ENCODE measurements around the gene TBX19.

The TBX19 gene

GRCh38 chr1:168279253-168279652, 1.4 kb upstream of the TBX19 start:
- no peaks in the 10 kb centered on the region for H3K4me1 ChIP-seq (ENCODE audit: control insufficient read depth, insufficient read depth, low read length, unreplicated experiment)
- no peak overlapping the region for H2AFZ ChIP-seq (ENCODE audit: low read length, unreplicated experiment)
- H3K36me3 ChIP-seq (ENCODE audit: insufficient read depth, low read length), result no peaks in the 10 kb centered on the region
- no peaks in the 10 kb centered on the region for H3K79me2 ChIP-seq (ENCODE audit: control insufficient read depth, insufficient read depth, low read length, unreplicated experiment)
- H3K27me3 ChIP-seq (ENCODE audit: insufficient read depth, low read length), result no peaks in the 10 kb centered on the region
- H3K27ac ChIP-seq (ENCODE audit: low read depth, low read length), result no peak overlapping the region
- no peak overlapping the region for H3K4me3 ChIP-seq (ENCODE audit: low read depth, low read length)

DNA sequence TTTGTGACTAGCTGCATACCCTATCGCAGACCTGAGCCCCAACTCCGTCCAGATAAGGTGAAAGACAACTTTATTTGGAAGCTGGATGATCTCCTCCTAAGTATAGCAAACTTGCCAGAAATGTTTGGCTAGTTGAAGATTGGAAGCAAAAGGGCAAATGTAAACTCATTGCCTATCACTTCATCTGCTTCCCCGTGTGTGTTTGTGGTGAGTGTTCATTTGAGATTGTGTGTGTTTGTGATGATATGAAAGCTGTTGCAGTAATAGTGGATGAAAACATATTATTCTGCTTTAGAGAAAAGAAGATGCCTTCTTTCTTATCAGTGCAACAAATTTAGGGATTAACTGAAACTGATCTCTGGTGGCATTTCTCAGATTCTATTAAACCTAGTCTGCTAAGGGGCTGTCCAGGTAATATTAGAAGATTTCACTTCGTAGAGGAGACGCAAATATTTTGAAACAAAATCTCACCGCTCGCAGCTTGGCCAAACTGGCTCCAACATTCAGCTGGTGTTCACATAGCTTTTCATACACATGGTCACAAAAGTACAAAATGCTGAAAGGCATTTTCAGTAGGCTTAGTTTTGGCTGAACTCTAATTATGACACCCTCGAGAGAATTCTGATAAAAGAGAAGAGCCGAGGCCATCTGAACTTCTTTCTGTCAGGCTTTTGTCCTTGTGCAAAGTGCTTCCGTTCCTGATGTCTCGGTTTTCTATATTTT, 1.1 kb downstream of the TBX19 start:
- Histone ChIP-seq H3K27ac (ENCODE audit: low read depth, low read length) (no peak overlapping the region), H3K27me3 (ENCODE audit: insufficient read depth, low read length) (no peaks in the 10 kb centered on the region), H3K36me3 (ENCODE audit: insufficient read depth, low read length) (no peaks in the 10 kb centered on the region), H3K4me1 (ENCODE audit: control insufficient read depth, insufficient read depth, low read length, unreplicated experiment) (peaks cover 3% of the 10 kb centered on the region), H3K4me3 (ENCODE audit: low read depth, low read length) (no peak overlapping the region), H3K79me2 (ENCODE audit: control insufficient read depth, insufficient read depth, low read length, unreplicated experiment) (no peaks in the 10 kb centered on the region), H2AFZ (ENCODE audit: low read length, unreplicated experiment) (no peak overlapping the region)

DNA sequence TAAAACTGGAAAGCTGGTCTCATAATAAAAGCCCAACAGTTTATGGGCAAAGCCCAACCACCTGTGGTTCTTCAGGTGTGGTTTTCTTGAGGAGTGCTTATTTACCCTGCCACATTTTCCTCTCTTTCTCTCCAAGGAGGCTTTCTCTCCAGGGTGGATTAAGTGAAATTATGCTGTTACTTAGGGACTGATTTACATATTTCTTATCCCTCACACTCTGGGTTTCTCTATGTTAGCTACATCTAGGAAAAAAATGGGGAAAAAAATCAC, 4.8 kb downstream of the TBX19 start:
- Histone ChIP-seq H3K4me1 (ENCODE audit: control insufficient read depth, insufficient read depth, low read length, unreplicated experiment) (peaks cover 10% of the 10 kb centered on the region), H3K27me3 (ENCODE audit: insufficient read depth, low read length) (no peaks in the 10 kb centered on the region), H3K4me3 (ENCODE audit: low read depth, low read length) (no peak overlapping the region), H3K27ac (ENCODE audit: low read depth, low read length) (no peak overlapping the region), H3K79me2 (ENCODE audit: control insufficient read depth, insufficient read depth, low read length, unreplicated experiment) (no peaks in the 10 kb centered on the region), H2AFZ (ENCODE audit: low read length, unreplicated experiment) (no peak overlapping the region), H3K36me3 (ENCODE audit: insufficient read depth, low read length) (no peaks in the 10 kb centered on the region)

DNA sequence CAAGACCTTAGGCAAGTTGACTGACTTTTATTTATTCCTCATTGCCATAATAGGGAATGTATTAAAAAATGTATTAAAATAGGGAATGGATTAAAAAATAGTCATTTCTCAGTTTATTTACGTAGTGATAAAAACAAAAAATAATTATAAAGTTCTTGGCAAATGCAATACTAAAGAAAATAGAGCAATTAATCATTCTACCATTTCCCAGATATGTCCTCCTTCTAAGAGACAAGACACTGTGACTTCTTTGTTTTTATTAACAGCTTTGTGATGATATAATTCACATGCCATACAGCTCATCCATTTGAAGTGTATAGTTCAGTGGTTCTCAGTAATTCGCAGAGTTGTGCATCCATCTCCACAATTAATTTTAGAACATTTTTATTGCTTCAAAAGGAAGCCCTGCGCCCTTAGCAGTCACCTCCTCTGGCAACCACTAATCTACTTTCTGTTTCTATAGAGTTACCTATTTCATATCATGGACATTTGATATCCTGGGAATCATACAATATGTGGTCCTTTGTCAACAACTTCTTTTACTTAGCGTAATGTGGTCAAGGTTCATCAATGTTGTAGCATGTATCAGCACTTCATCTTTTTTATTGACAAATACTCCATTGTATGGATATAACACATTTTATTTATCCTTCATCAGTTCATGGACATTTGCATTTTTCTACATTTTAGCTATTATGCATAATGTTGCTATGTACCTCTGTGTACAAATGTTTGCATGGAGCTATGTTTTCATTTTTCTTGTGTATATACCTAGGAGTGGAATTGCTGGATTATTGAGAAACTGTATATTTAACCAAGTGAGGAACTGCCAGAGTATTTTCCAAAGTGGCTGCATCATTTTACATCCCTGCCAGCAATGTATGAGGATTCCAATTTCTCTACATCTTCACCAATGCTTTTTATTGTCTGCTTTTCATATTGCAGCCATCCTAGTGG, 5.6 kb downstream of the TBX19 start:
- no peak overlapping the region for H3K27ac ChIP-seq (ENCODE audit: low read depth, low read length)
- no peaks in the 10 kb centered on the region for H3K27me3 ChIP-seq (ENCODE audit: insufficient read depth, low read length)
- no peaks in the 10 kb centered on the region for H3K79me2 ChIP-seq (ENCODE audit: control insufficient read depth, insufficient read depth, low read length, unreplicated experiment)
- no peak overlapping the region for H3K4me3 ChIP-seq (ENCODE audit: low read depth, low read length)
- H2AFZ ChIP-seq (ENCODE audit: low read length, unreplicated experiment), result no peak overlapping the region
- H3K36me3 ChIP-seq (ENCODE audit: insufficient read depth, low read length), result no peaks in the 10 kb centered on the region
- peaks cover 10% of the 10 kb centered on the region for H3K4me1 ChIP-seq (ENCODE audit: control insufficient read depth, insufficient read depth, low read length, unreplicated experiment)

GRCh38 chr1:168287237-168287664, 6.6 kb downstream of the TBX19 start:
- H3K36me3 ChIP-seq (ENCODE audit: insufficient read depth, low read length), result no peaks in the 10 kb centered on the region
- no peaks in the 10 kb centered on the region for H3K27me3 ChIP-seq (ENCODE audit: insufficient read depth, low read length)
- H3K27ac ChIP-seq (ENCODE audit: low read depth, low read length), result no peak overlapping the region
- peaks cover 10% of the 10 kb centered on the region for H3K4me1 ChIP-seq (ENCODE audit: control insufficient read depth, insufficient read depth, low read length, unreplicated experiment)
- H3K4me3 ChIP-seq (ENCODE audit: low read depth, low read length), result no peak overlapping the region
- no peak overlapping the region for H2AFZ ChIP-seq (ENCODE audit: low read length, unreplicated experiment)
- H3K79me2 ChIP-seq (ENCODE audit: control insufficient read depth, insufficient read depth, low read length, unreplicated experiment), result no peaks in the 10 kb centered on the region

DNA sequence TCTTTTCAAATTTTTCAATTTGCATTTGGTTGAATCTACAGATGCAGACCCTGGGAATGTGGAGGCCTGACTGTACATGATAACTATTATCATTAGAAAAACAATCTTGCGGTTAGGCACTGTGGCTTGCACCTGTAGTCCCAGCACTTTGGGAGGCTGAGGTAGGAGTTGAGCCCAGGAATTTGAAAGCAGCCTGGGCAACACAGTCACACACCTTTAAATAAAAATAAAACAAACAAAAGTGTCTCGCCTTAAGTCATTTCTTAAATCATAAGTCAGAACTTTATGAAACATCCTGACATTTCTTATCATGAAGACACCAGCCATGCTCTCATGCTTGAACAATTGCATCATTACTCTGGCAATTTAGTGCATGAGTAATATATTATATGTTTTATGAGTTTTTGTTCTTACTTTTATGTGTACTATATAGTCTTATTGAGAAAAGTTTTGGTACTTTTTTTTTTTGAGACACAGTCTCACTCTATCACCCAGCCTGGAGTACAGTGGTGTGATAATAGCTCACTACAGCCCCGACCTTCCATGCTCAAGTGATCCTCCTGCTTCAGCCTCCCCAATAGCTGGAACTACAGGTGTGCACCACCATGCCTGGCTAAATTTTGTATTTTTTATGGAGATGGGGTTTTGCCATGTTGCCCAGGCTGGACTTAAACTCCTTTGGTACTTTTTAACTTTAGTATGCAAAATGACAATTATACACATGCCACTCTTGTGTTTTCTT, 7.8 kb downstream of the TBX19 start:
- Histone ChIP-seq H3K27me3 (ENCODE audit: insufficient read depth, low read length) (no peaks in the 10 kb centered on the region), H3K4me1 (ENCODE audit: control insufficient read depth, insufficient read depth, low read length, unreplicated experiment) (peaks cover 10% of the 10 kb centered on the region), H3K27ac (ENCODE audit: low read depth, low read length) (no peak overlapping the region), H3K4me3 (ENCODE audit: low read depth, low read length) (no peak overlapping the region), H2AFZ (ENCODE audit: low read length, unreplicated experiment) (no peak overlapping the region), H3K36me3 (ENCODE audit: insufficient read depth, low read length) (no peaks in the 10 kb centered on the region), H3K79me2 (ENCODE audit: control insufficient read depth, insufficient read depth, low read length, unreplicated experiment) (no peaks in the 10 kb centered on the region)

GRCh38 chr1:168291222-168291837, 10.7 kb downstream of the TBX19 start:
- no peak overlapping the region for H3K4me3 ChIP-seq (ENCODE audit: low read depth, low read length)
- no peaks in the 10 kb centered on the region for H3K27me3 ChIP-seq (ENCODE audit: insufficient read depth, low read length)
- no peak overlapping the region for H2AFZ ChIP-seq (ENCODE audit: low read length, unreplicated experiment)
- no peaks in the 10 kb centered on the region for H3K36me3 ChIP-seq (ENCODE audit: insufficient read depth, low read length)
- H3K4me1 ChIP-seq (ENCODE audit: control insufficient read depth, insufficient read depth, low read length, unreplicated experiment), result peaks cover 10% of the 10 kb centered on the region
- H3K79me2 ChIP-seq (ENCODE audit: control insufficient read depth, insufficient read depth, low read length, unreplicated experiment), result no peaks in the 10 kb centered on the region
- no peak overlapping the region for H3K27ac ChIP-seq (ENCODE audit: low read depth, low read length)

GRCh38 chr1:168293356-168293755, 12.7 kb downstream of the TBX19 start:
- Histone ChIP-seq H3K27ac (ENCODE audit: low read depth, low read length) (no peak overlapping the region), H3K36me3 (ENCODE audit: insufficient read depth, low read length) (no peaks in the 10 kb centered on the region), H3K27me3 (ENCODE audit: insufficient read depth, low read length) (no peaks in the 10 kb centered on the region), H3K4me1 (ENCODE audit: control insufficient read depth, insufficient read depth, low read length, unreplicated experiment) (no peaks in the 10 kb centered on the region), H3K79me2 (ENCODE audit: control insufficient read depth, insufficient read depth, low read length, unreplicated experiment) (no peaks in the 10 kb centered on the region), H2AFZ (ENCODE audit: low read length, unreplicated experiment) (no peak overlapping the region), H3K4me3 (ENCODE audit: low read depth, low read length) (no peak overlapping the region)

- H3K36me3 ChIP-seq (ENCODE audit: insufficient read depth, low read length), result no peaks in the 10 kb centered on the region
- H3K27me3 ChIP-seq (ENCODE audit: insufficient read depth, low read length), result no peaks in the 10 kb centered on the region
- no peak overlapping the region for H2AFZ ChIP-seq (ENCODE audit: low read length, unreplicated experiment)
- no peaks in the 10 kb centered on the region for H3K4me1 ChIP-seq (ENCODE audit: control insufficient read depth, insufficient read depth, low read length, unreplicated experiment)
- H3K79me2 ChIP-seq (ENCODE audit: control insufficient read depth, insufficient read depth, low read length, unreplicated experiment), result no peaks in the 10 kb centered on the region
- no peak overlapping the region for H3K4me3 ChIP-seq (ENCODE audit: low read depth, low read length)
- H3K27ac ChIP-seq (ENCODE audit: low read depth, low read length), result no peak overlapping the region
Measured at GRCh38 chr1:168295411-168296114, 14.9 kb downstream of the TBX19 start.

Data from ACC112 (cell line).